Mesenchymal stem cell (in vitro differentiated cells and primary cell): ENCODE measurements around the gene NANOS3.

Experiments
- DNase-seq: peaks from one replicate; pipeline ENCODE4 v3.0.0-alpha.2; 2013
- H2AFZ ChIP-seq: one replicate; pipeline ENCODE4 v1.6.1; 2013; ENCODE audit warnings: low read depth, mild to moderate bottlenecking, control low read depth, inconsistent platforms, low read length, moderate library complexity
- H2AK5ac ChIP-seq: 2 replicates; pipeline ENCODE4 v1.6.1; 2013; ENCODE audit warnings: low read length, moderate library complexity, mild to moderate bottlenecking, inconsistent platforms; ENCODE audit not compliant: severe bottlenecking
- H2BK120ac ChIP-seq: one replicate; pipeline ENCODE4 v1.6.1; 2013; ENCODE audit warnings: low read depth, mild to moderate bottlenecking, inconsistent platforms, low read length, moderate library complexity
- H2BK12ac ChIP-seq, 2 experiments: one replicate each; pipeline ENCODE4 v1.6.1; 2013; ENCODE audit warnings: inconsistent platforms in 2 of 2, low read length in 2 of 2, mild to moderate bottlenecking in 2 of 2, moderate library complexity in 2 of 2, control low read depth in 1 of 2
- H2BK15ac ChIP-seq: one replicate; pipeline ENCODE4 v1.6.1; 2013; ENCODE audit warnings: mild to moderate bottlenecking, low read depth, inconsistent platforms; ENCODE audit not compliant: poor library complexity, severe bottlenecking
- H2BK5ac ChIP-seq: 2 replicates; pipeline ENCODE4 v1.6.1; 2013; ENCODE audit warnings: low read depth, mild to moderate bottlenecking, low read length, control low read depth, inconsistent platforms; ENCODE audit not compliant: poor library complexity, severe bottlenecking
- H3K14ac ChIP-seq, 2 experiments: one replicate each; pipeline ENCODE4 v1.6.1; 2013; ENCODE audit warnings: inconsistent platforms in 2 of 2, low read length in 2 of 2, control low read depth in 1 of 2, mild to moderate bottlenecking in 1 of 2, moderate library complexity in 1 of 2
- H3K18ac ChIP-seq, 2 experiments: one replicate each; pipeline ENCODE4 v1.6.1; 2013; ENCODE audit warnings: inconsistent platforms in 2 of 2, low read length in 2 of 2, control low read depth in 1 of 2, low read depth in 1 of 2, mild to moderate bottlenecking in 1 of 2
- H3K23ac ChIP-seq, 2 experiments: one replicate each; pipeline ENCODE4 v1.6.1; 2013; ENCODE audit warnings: inconsistent platforms in 2 of 2, low read length in 2 of 2, mild to moderate bottlenecking in 2 of 2, moderate library complexity in 2 of 2, control low read depth in 1 of 2
- H3K27ac ChIP-seq: 2 replicates; pipeline ENCODE4 v1.5.1; 2013; ENCODE audit warnings: mild to moderate bottlenecking, moderate library complexity, low read length, control low read depth, inconsistent platforms; ENCODE audit not compliant: poor library complexity, severe bottlenecking
- H3K27me3 ChIP-seq, 2 experiments: 2 replicates each; pipeline versions ENCODE4 v1.6.1 to v1.7.0; 2013; ENCODE audit warnings: low read length in 2 of 2, mild to moderate bottlenecking in 2 of 2, moderate library complexity in 2 of 2, control low read depth in 1 of 2, inconsistent platforms in 1 of 2; ENCODE audit not compliant: control insufficient read depth in 1 of 2, insufficient read depth in 1 of 2
- H3K36me3 ChIP-seq, 2 experiments: 2 replicates each; pipeline versions ENCODE4 v1.6.1 to v1.7.0; 2013; ENCODE audit warnings: low read length in 2 of 2, control low read depth in 1 of 2, inconsistent platforms in 1 of 2, low read depth in 1 of 2, mild to moderate bottlenecking in 1 of 2; ENCODE audit not compliant: insufficient read depth in 2 of 2, control insufficient read depth in 1 of 2
- H3K4ac ChIP-seq, 2 experiments: one replicate each; pipeline ENCODE4 v1.6.1; 2013; ENCODE audit warnings: inconsistent platforms in 2 of 2, low read length in 2 of 2, mild to moderate bottlenecking in 2 of 2, moderate library complexity in 2 of 2, control low read depth in 1 of 2, low read depth in 1 of 2
- H3K4me1 ChIP-seq: 2 replicates; pipeline ENCODE4 v1.6.1; 2013; ENCODE audit warnings: low read depth, low read length, control low read depth; ENCODE audit not compliant: control insufficient read depth, insufficient read depth
- H3K4me2 ChIP-seq: 2 replicates; pipeline ENCODE4 v1.6.1; 2013; ENCODE audit warnings: low read length, mild to moderate bottlenecking, inconsistent platforms; ENCODE audit not compliant: poor library complexity, severe bottlenecking
- H3K4me3 ChIP-seq, 2 experiments: 2 replicates each; pipeline versions ENCODE4 v1.5.1 to v1.7.0; 2013; ENCODE audit warnings: low read length in 2 of 2, mild to moderate bottlenecking in 2 of 2, control low read depth in 1 of 2, low read depth in 1 of 2; ENCODE audit not compliant: insufficient read depth in 1 of 2
- H3K79me1 ChIP-seq: replicated peaks from 2 replicates; pipeline ENCODE4 v1.6.1; 2013; ENCODE audit warnings: mild to moderate bottlenecking, control low read depth, low read length, inconsistent platforms; ENCODE audit not compliant: poor library complexity, severe bottlenecking
- H3K9ac ChIP-seq: 2 replicates; pipeline ENCODE4 v1.7.0; 2013; ENCODE audit warnings: mild to moderate bottlenecking, low read length, moderate library complexity
- H3K9me3 ChIP-seq: 2 replicates; pipeline ENCODE4 v1.7.0; 2013; ENCODE audit warnings: mild to moderate bottlenecking, low read length; ENCODE audit not compliant: control insufficient read depth
- H4K8ac ChIP-seq: one replicate; pipeline ENCODE4 v1.6.1; 2013; ENCODE audit warnings: inconsistent platforms, mild to moderate bottlenecking, low read length, moderate library complexity
- H4K91ac ChIP-seq: one replicate; pipeline ENCODE4 v1.6.1; 2013; ENCODE audit warnings: mild to moderate bottlenecking, low read length, inconsistent platforms
- WGBS: methylation state at CpG from one replicate; pipeline ENCODE4 v1.1.7; 2013; ENCODE audit warnings: mixed read lengths; 5-methylcytosine and 5-hydroxymethylcytosine counted together

The NANOS3 gene

GRCh38 chr19:13888281-13888680 is 11.3 kb downstream of the NANOS3 start:
- H3K27me3 ChIP-seq: peaks cover 0 to 21% of the 10 kb centered on the region in 2 experiments
- no peak overlapping the region for H2BK15ac ChIP-seq
- no peak overlapping the region for H3K18ac ChIP-seq
- no peak overlapping the region for H3K23ac ChIP-seq
- H2BK5ac ChIP-seq: no peak overlapping the region
- WGBS: 92% methylated on average over 16 of the region's 16 CpGs
- no peak for DNase-seq
- H3K4me3 ChIP-seq: no peak overlapping the region
- no peak overlapping the region for H3K4me2 ChIP-seq
- no peak overlapping the region for H3K9ac ChIP-seq
- no peak overlapping the region for H3K4ac ChIP-seq
- no peak overlapping the region for H3K14ac ChIP-seq
- no peaks in the 10 kb centered on the region for H3K9me3 ChIP-seq
- no peaks in the 10 kb centered on the region for H3K36me3 ChIP-seq
- H3K27ac ChIP-seq: no peak overlapping the region
- peaks cover 2% of the 10 kb centered on the region for H3K4me1 ChIP-seq
- H2BK12ac ChIP-seq: no peak overlapping the region
- H2AK5ac ChIP-seq: no peak overlapping the region
- H2AFZ ChIP-seq: no peak overlapping the region
- H4K91ac ChIP-seq: no peak overlapping the region
- no peaks in the 10 kb centered on the region for H3K79me1 ChIP-seq
- no peak overlapping the region for H4K8ac ChIP-seq
- no peak overlapping the region for H2BK120ac ChIP-seq

GRCh38 chr19:13890136-13890535 is 13.2 kb downstream of the NANOS3 start:
- Histone ChIP-seq H3K14ac (no peak overlapping the region), H2BK12ac (no peak overlapping the region), H3K4ac (no peak overlapping the region), H2BK5ac (no peak overlapping the region), H4K91ac (no peak overlapping the region), H3K36me3 (no peaks in the 10 kb centered on the region), H2AFZ (no peak overlapping the region), H3K9ac (no peak overlapping the region), H4K8ac (no peak overlapping the region), H3K23ac (no peak overlapping the region), H3K4me1 (no peaks in the 10 kb centered on the region), H3K27me3 (peaks cover 0 to 6% of the 10 kb centered on the region in 2 experiments), H3K4me3 (no peak overlapping the region), H2BK120ac (no peak overlapping the region), H2AK5ac (no peak overlapping the region), H3K27ac (no peak overlapping the region), H2BK15ac (no peak overlapping the region), H3K79me1 (no peaks in the 10 kb centered on the region), H3K18ac (no peak overlapping the region), H3K9me3 (no peaks in the 10 kb centered on the region), H3K4me2 (no peak overlapping the region)
- 94% methylated on average over 13 of the region's 13 CpGs for WGBS
- DNase-seq: no peak

GRCh38 chr19:13892870-13893269 is 15.9 kb downstream of the NANOS3 start:
- no peak overlapping the region for H2BK15ac ChIP-seq
- H2AFZ ChIP-seq: no peak overlapping the region
- no peak overlapping the region for H4K8ac ChIP-seq
- H3K27ac ChIP-seq: no peak overlapping the region
- no peak overlapping the region for H2AK5ac ChIP-seq
- H2BK12ac ChIP-seq: no peak overlapping the region
- no peak overlapping the region for H4K91ac ChIP-seq
- no peak overlapping the region for H2BK120ac ChIP-seq
- H3K14ac ChIP-seq: no peak overlapping the region
- H3K23ac ChIP-seq: no peak overlapping the region
- H2BK5ac ChIP-seq: no peak overlapping the region
- H3K4me1 ChIP-seq: no peaks in the 10 kb centered on the region
- DNase-seq: no peak
- 87% methylated on average over 9 of the region's 9 CpGs for WGBS
- H3K4me2 ChIP-seq: no peak overlapping the region
- no peak overlapping the region for H3K9ac ChIP-seq
- no peak overlapping the region for H3K4me3 ChIP-seq
- no peaks in the 10 kb centered on the region for H3K36me3 ChIP-seq
- H3K4ac ChIP-seq: no peak overlapping the region
- no peaks in the 10 kb centered on the region for H3K27me3 ChIP-seq
- no peaks in the 10 kb centered on the region for H3K79me1 ChIP-seq
- no peak overlapping the region for H3K18ac ChIP-seq
- H3K9me3 ChIP-seq: no peaks in the 10 kb centered on the region

- no peak overlapping the region for H2BK12ac ChIP-seq
- no peaks in the 10 kb centered on the region for H3K36me3 ChIP-seq
- H2BK15ac ChIP-seq: no peak overlapping the region
- no peak overlapping the region for H3K27ac ChIP-seq
- no peaks in the 10 kb centered on the region for H3K9me3 ChIP-seq
- no peak overlapping the region for H2BK5ac ChIP-seq
- WGBS: 85% methylated on average over 4 of the region's 5 CpGs
- H3K9ac ChIP-seq: no peak overlapping the region
- no peaks in the 10 kb centered on the region for H3K4me1 ChIP-seq
- H3K79me1 ChIP-seq: no peaks in the 10 kb centered on the region
- no peak overlapping the region for H4K8ac ChIP-seq
- H2AK5ac ChIP-seq: no peak overlapping the region
- no peaks in the 10 kb centered on the region for H3K27me3 ChIP-seq
- no peak overlapping the region for H3K4me2 ChIP-seq
- H2AFZ ChIP-seq: no peak overlapping the region
- H3K4ac ChIP-seq: no peak overlapping the region
- H3K18ac ChIP-seq: no peak overlapping the region
- H3K23ac ChIP-seq: no peak overlapping the region
- no peak overlapping the region for H2BK120ac ChIP-seq
- no peak overlapping the region for H3K4me3 ChIP-seq
- no peak overlapping the region for H4K91ac ChIP-seq
- no peak overlapping the region for H3K14ac ChIP-seq
- DNase-seq: no peak
Measured at GRCh38 chr19:13894552-13894951, 17.6 kb downstream of the NANOS3 start.
